Epithelial cell of esophagus (primary cell): ENCODE data around the gene BEAN1.
"Not testable (repeated sequence)": the region's sequence is repeated elsewhere in the genome, so short reads cannot be mapped to it uniquely, and the experiment has no call there.

Experiments used
- DNase-seq: peaks from one replicate; pipeline ENCODE4 v3.0.0; 2010; ENCODE audit warnings: low read depth
- H3K4me3 ChIP-seq: 2 replicates; pipeline ENCODE4 v1.5.1; 2011; ENCODE audit warnings: mild to moderate bottlenecking, low read length, control low read depth
- CTCF ChIP-seq: IDR thresholded peaks from 2 replicates; pipeline ENCODE4 v1.5.1; 2011; ENCODE audit warnings: low read depth, mild to moderate bottlenecking, low read length, control low read depth, inconsistent platforms; ENCODE audit not compliant: insufficient read depth; ENCODE audit errors: missing control alignments

Gene BEAN1

GRCh38 chr16:66451548-66451947, 24.5 kb downstream of the BEAN1 start:
- TF ChIP-seq CTCF = no peak
- DNase-seq = no peak
- no peak overlapping the region for H3K4me3 ChIP-seq

- not testable (repeated sequence) for DNase-seq
Measured at GRCh38 chr16:66453230-66453629, 26.1 kb downstream of the BEAN1 start.

GRCh38 chr16:66454751-66455150, 27.7 kb downstream of the BEAN1 start:
- H3K4me3 ChIP-seq = no peak overlapping the region
- no peak for TF ChIP-seq CTCF
- DNase-seq = no peak

More at GRCh38 chr16:66453230-66453629, 26.1 kb downstream of the BEAN1 start:
- not testable (repeated sequence) for H3K4me3 ChIP-seq

DNA sequence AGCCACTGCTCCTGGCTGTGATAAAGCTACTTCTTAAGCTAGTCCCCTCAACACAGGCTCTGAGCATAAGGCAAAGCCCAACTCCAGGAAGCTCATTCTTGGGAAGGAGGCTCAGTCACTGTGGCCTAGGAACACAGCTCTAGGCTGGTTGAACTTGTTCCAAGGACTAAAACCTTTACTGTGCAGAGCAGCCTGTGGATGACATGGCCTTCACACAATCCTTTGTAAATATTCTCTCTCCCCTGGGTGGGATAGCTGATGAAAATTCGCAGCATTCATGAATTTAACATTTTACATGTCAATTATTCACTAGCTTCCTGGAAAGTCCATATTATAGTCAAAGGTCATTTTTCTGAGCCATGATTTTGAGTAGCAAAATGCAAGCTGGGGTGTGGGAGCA, 28.9 kb downstream of the BEAN1 start:
- H3K4me3 ChIP-seq = no peak overlapping the region
- TF ChIP-seq CTCF = no peak
- no peak for DNase-seq

GRCh38 chr16:66457888-66458287, 30.8 kb downstream of the BEAN1 start:
- no peak for TF ChIP-seq CTCF
- no peak overlapping the region for H3K4me3 ChIP-seq
- DNase-seq = peak; percentile 56

- no peak overlapping the region for H3K4me3 ChIP-seq
- DNase-seq = no peak
- no peak for TF ChIP-seq CTCF
Measured at GRCh38 chr16:66458292-66458691, 31.2 kb downstream of the BEAN1 start.

- DNase-seq = no peak
- H3K4me3 ChIP-seq = no peak overlapping the region
- no peak for TF ChIP-seq CTCF
Measured at GRCh38 chr16:66458853-66459252, 31.8 kb downstream of the BEAN1 start.

- no peak for DNase-seq
- TF ChIP-seq CTCF = no peak
- H3K4me3 ChIP-seq = no peak overlapping the region
Measured at GRCh38 chr16:66459878-66460277, 32.8 kb downstream of the BEAN1 start.
